ENCODE results near the gene RPP40. TPM values are rescaled to one million over a fixed set of nuclear protein-coding genes. Genes with fewer than 3 reads are reported as not detected.

RPP40 gene
- total and polyA plus RNA-seq, 9 of the 15 experiments (the other 6 are each of a cell fraction or from before 2014, with no cell fraction given) = 22.6 to 114 (median 39.0) TPM

GRCh38 chr6:5041955-5042354 is 38.1 kb upstream of the RPP40 start:
- ChIA-PET CTCF (ENCODE audit: low intra/inter-chr PET ratio) (no interaction called here), POLR2A (interaction anchor here (0.6 kb wide), 1 partner anchor 1277 kb away, joined by 3 read pairs; no protein-coding TSS in a partner anchor)
- WGBS (ENCODE audit: insufficient coverage, low coverage, missing lambda C conversion rate) = 9% methylated on average over 2 of the region's 2 CpGs
- no peak overlapping the region for H3K9ac ChIP-seq (ENCODE audit: insufficient read depth in 1 of 2, low read depth in 2 of 2, low read length in 2 of 2)
- H3K36me3 ChIP-seq (ENCODE audit: control insufficient read depth, insufficient read depth, low read length) = no peaks in the 10 kb centered on the region
- no peak overlapping the region for H3K4me3 ChIP-seq
- no peaks in the 10 kb centered on the region for H3K79me2 ChIP-seq (ENCODE audit: control insufficient read depth, insufficient read depth, low read length)
- H3K4me1 ChIP-seq (replicated peaks in 1 of 2; ENCODE audit: control insufficient read depth in 2 of 2, insufficient read depth in 2 of 2, low read length in 2 of 2) = no peaks in the 10 kb centered on the region
- FAIRE-seq (no peak), DNase-seq (ENCODE audit: extremely low read depth in 1 of 4, low spot score in 3 of 4) (no peak), ATAC-seq (no peak)
- TF ChIP-seq ZNF24 (IDR thresholded peaks at IDR 0.05) (no peak), CEBPB (tag; IDR thresholded peaks at IDR 0.05) (peak; percentile 86), CHD2 (IDR thresholded peaks at IDR 0.05; ENCODE audit: low read depth, low read length) (no peak), TRIM28 (IDR thresholded peaks at IDR 0.05) (no peak), CEBPG (CRISPR knock-in tag; IDR thresholded peaks at IDR 0.05) (no peak), CEBPG (tag; conservative IDR thresholded peaks at IDR 0.05 in 1 of 2, IDR thresholded peaks at IDR 0.05 in 1 of 2) (peak; percentile 55 to 92; a peak in 2 of 4 replicates)
- H3K27me3 ChIP-seq (ENCODE audit: control insufficient read depth in 2 of 2, insufficient read depth in 2 of 2, low read length in 2 of 2) = peaks cover 2 to 20% of the 10 kb centered on the region in 2 experiments; a peak in 4 of 5 replicates
- in situ Hi-C loops (cut with MboI) = no loop called here
- H4K20me1 ChIP-seq (replicated peaks; ENCODE audit: control insufficient read depth, insufficient read depth, low read length) = no peaks in the 10 kb centered on the region
- H3K9me3 ChIP-seq (replicated peaks; ENCODE audit: control insufficient read depth, insufficient read depth, low read depth, low read length) = no peaks in the 10 kb centered on the region
- no TSS peak for BruUV-seq (replicated peaks)
- intact Hi-C loops (cut with micrococcal nuclease) = no loop called here
- H2AFZ ChIP-seq (ENCODE audit: low read depth, low read length) = no peak overlapping the region
- no peak overlapping the region for H3K27ac ChIP-seq (ENCODE audit: extremely low read depth, low read depth, low read length)
- H3K9me1 ChIP-seq (ENCODE audit: control insufficient read depth, insufficient read depth, low read length) = no peaks in the 10 kb centered on the region
- no peak overlapping the region for H3K4me2 ChIP-seq (ENCODE audit: insufficient read depth, low read length)

GRCh38 chr6:5036269-5036668 is 32.4 kb upstream of the RPP40 start:
- no peak for FAIRE-seq
- TF ChIP-seq CBX3 (IDR thresholded peaks at IDR 0.05; ENCODE audit: borderline replicate concordance in 1 of 2, low read length in 2 of 2) = peak in 1 of 2 experiments; percentile 43; a peak in 1 of 3 replicates
- TF ChIP-seq, protein P1, sequence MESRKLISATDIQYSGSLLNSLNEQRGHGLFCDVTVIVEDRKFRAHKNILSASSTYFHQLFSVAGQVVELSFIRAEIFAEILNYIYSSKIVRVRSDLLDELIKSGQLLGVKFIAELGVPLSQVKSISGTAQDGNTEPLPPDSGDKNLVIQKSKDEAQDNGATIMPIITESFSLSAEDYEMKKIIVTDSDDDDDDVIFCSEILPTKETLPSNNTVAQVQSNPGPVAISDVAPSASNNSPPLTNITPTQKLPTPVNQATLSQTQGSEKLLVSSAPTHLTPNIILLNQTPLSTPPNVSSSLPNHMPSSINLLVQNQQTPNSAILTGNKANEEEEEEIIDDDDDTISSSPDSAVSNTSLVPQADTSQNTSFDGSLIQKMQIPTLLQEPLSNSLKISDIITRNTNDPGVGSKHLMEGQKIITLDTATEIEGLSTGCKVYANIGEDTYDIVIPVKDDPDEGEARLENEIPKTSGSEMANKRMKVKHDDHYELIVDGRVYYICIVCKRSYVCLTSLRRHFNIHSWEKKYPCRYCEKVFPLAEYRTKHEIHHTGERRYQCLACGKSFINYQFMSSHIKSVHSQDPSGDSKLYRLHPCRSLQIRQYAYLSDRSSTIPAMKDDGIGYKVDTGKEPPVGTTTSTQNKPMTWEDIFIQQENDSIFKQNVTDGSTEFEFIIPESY (CRISPR knock-in tag; IDR thresholded peaks at IDR 0.05) = no peak
- peak in 2 of 3 experiments; percentile 12 to 33; a peak in 1 of 6 replicates for TF ChIP-seq CTCF (IDR thresholded peaks at IDR 0.05 in 2 of 3, conservative IDR thresholded peaks at IDR 0.05 in 1 of 3; ENCODE audit: insufficient read depth in 2 of 3, low read depth in 1 of 3, low read length in 3 of 3)
- TF ChIP-seq HDAC6 (IDR thresholded peaks at IDR 0.05; ENCODE audit: low read depth, low read length) = no peak
- TF ChIP-seq, protein P2, sequence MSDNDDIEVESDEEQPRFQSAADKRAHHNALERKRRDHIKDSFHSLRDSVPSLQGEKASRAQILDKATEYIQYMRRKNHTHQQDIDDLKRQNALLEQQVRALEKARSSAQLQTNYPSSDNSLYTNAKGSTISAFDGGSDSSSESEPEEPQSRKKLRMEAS (CRISPR knock-in tag; IDR thresholded peaks at IDR 0.05) = peak; percentile 61

More at GRCh38 chr6:5036269-5036668, 32.4 kb upstream of the RPP40 start:
- WGBS (ENCODE audit: insufficient coverage, low coverage, missing lambda C conversion rate) = 25% methylated on average over 8 of the region's 8 CpGs
- in situ Hi-C loops (cut with MboI) = no loop called here
- H3K9me3 ChIP-seq (replicated peaks; ENCODE audit: control insufficient read depth, insufficient read depth, low read depth, low read length) = no peaks in the 10 kb centered on the region
- 0 out of 2 replicates have a peak overlapping the region, but pooled peaks have one; percentile 6 for H2AFZ ChIP-seq (ENCODE audit: low read depth, low read length)
- ChIA-PET CTCF (ENCODE audit: low intra/inter-chr PET ratio) (no interaction called here), POLR2A (interaction anchor here (0.7 kb wide), 1 partner anchor 977 kb away, joined by 3 read pairs; no protein-coding TSS in a partner anchor)
- H3K9ac ChIP-seq (ENCODE audit: insufficient read depth in 1 of 2, low read depth in 2 of 2, low read length in 2 of 2) = peak overlapping the region in 1 of 2 experiments; percentile 23; a peak in 1 of 4 replicates
- no peak overlapping the region for H3K4me3 ChIP-seq
- no peak overlapping the region for H3K27ac ChIP-seq (ENCODE audit: extremely low read depth, low read depth, low read length)
- peaks cover 0 to 3% of the 10 kb centered on the region in 2 experiments; a peak in 3 of 5 replicates for H3K4me1 ChIP-seq (replicated peaks in 1 of 2; ENCODE audit: control insufficient read depth in 2 of 2, insufficient read depth in 2 of 2, low read length in 2 of 2)
- DNase-seq (ENCODE audit: extremely low read depth in 1 of 4, low spot score in 3 of 4) (peak; percentile 34 to 62 (median 42)), ATAC-seq (peak; percentile 93)
- no peak overlapping the region for H3K4me2 ChIP-seq (ENCODE audit: insufficient read depth, low read length)
- no TSS peak for BruUV-seq (replicated peaks)
- intact Hi-C loops (cut with micrococcal nuclease) = loop anchor here (10.0 kb wide), 1 partner anchor 181 kb away; no protein-coding TSS in a partner anchor
- 0 out of 5 replicates have a peak, but pooled peaks cover 0 to 2% of the 10 kb centered on the region in 2 experiments for H3K27me3 ChIP-seq (ENCODE audit: control insufficient read depth in 2 of 2, insufficient read depth in 2 of 2, low read length in 2 of 2)
- H3K9me1 ChIP-seq (ENCODE audit: control insufficient read depth, insufficient read depth, low read length) = no peaks in the 10 kb centered on the region
- no peaks in the 10 kb centered on the region for H4K20me1 ChIP-seq (replicated peaks; ENCODE audit: control insufficient read depth, insufficient read depth, low read length)
- H3K36me3 ChIP-seq (ENCODE audit: control insufficient read depth, insufficient read depth, low read length) = no peaks in the 10 kb centered on the region
- no peaks in the 10 kb centered on the region for H3K79me2 ChIP-seq (ENCODE audit: control insufficient read depth, insufficient read depth, low read length)

Measured in K562 (cell line).